H9 (cell line): ENCODE results near the gene MYT1. TPM values are rescaled to one million over a fixed set of nuclear protein-coding genes. Genes with fewer than 3 reads are reported as not detected.

Experiments
- DNase-seq: peaks from one replicate; pipeline ENCODE4 v3.0.0-alpha.2; 2017
- H2AFZ ChIP-seq: one replicate; pipeline ENCODE4 v1.6.1; 2013; ENCODE audit warnings: mild to moderate bottlenecking, low read length, control low read depth, moderate library complexity
- H2AK5ac ChIP-seq: 2 replicates; pipeline ENCODE4 v1.6.1; 2013; ENCODE audit warnings: low read length, control low read depth, mixed read lengths; ENCODE audit not compliant: insufficient read length
- H2BK120ac ChIP-seq: one replicate; pipeline ENCODE4 v1.6.1; 2013; ENCODE audit warnings: low read depth, mild to moderate bottlenecking, low read length, control low read depth, inconsistent platforms; ENCODE audit not compliant: poor library complexity, severe bottlenecking
- H2BK12ac ChIP-seq: 2 replicates; pipeline ENCODE4 v1.6.1; 2013; ENCODE audit warnings: low read length, control low read depth, mixed read lengths, low read depth; ENCODE audit not compliant: insufficient read length
- H2BK15ac ChIP-seq: 2 replicates; pipeline ENCODE4 v1.6.1; 2013; ENCODE audit warnings: low read depth, low read length, control low read depth
- H2BK20ac ChIP-seq: one replicate; pipeline ENCODE4 v1.6.1; 2013; ENCODE audit warnings: low read depth, mild to moderate bottlenecking, low read length, control low read depth, inconsistent platforms; ENCODE audit not compliant: poor library complexity, severe bottlenecking
- H2BK5ac ChIP-seq: 2 replicates; pipeline ENCODE4 v1.6.1; 2013; ENCODE audit warnings: low read length, control low read depth, mixed read lengths; ENCODE audit not compliant: insufficient read length
- H3K14ac ChIP-seq: 2 replicates; pipeline ENCODE4 v1.6.1; 2013; ENCODE audit warnings: low read length, control low read depth; ENCODE audit not compliant: insufficient read depth
- H3K18ac ChIP-seq: 2 replicates; pipeline ENCODE4 v1.6.1; 2013; ENCODE audit warnings: low read depth, mild to moderate bottlenecking, mixed read lengths, low read length, control low read depth; ENCODE audit not compliant: insufficient read length
- H3K23ac ChIP-seq: 2 replicates; pipeline ENCODE4 v1.6.1; 2013; ENCODE audit warnings: low read length, control low read depth, mixed read lengths, low read depth; ENCODE audit not compliant: insufficient read length
- H3K23me2 ChIP-seq: 2 replicates; pipeline ENCODE4 v1.6.1; 2013; ENCODE audit warnings: low read depth, mild to moderate bottlenecking, mixed read lengths, low read length, control low read depth; ENCODE audit not compliant: insufficient read length, poor library complexity, severe bottlenecking
- H3K27ac ChIP-seq: 2 replicates; pipeline ENCODE4 v1.5.1; 2013; ENCODE audit warnings: low read length, control low read depth, mixed read lengths, low read depth; ENCODE audit not compliant: insufficient read length
- H3K27me3 ChIP-seq: 2 replicates; pipeline ENCODE4 v1.6.1; 2013; ENCODE audit warnings: low read length, control low read depth, inconsistent platforms; ENCODE audit not compliant: insufficient read depth
- H3K4ac ChIP-seq: 2 replicates; pipeline ENCODE4 v1.6.1; 2013; ENCODE audit warnings: low read depth, mild to moderate bottlenecking, control low read depth, inconsistent platforms, low read length, moderate library complexity
- H3K4me1 ChIP-seq: 2 replicates; pipeline ENCODE4 v1.6.1; 2013; ENCODE audit warnings: low read length, control low read depth, inconsistent platforms; ENCODE audit not compliant: insufficient read depth
- H3K4me2 ChIP-seq: 2 replicates; pipeline ENCODE4 v1.6.1; 2013; ENCODE audit warnings: low read length, control low read depth, mixed read lengths; ENCODE audit not compliant: insufficient read length, insufficient read depth
- H3K56ac ChIP-seq: 2 replicates; pipeline ENCODE4 v1.6.1; 2013; ENCODE audit warnings: low read depth, mild to moderate bottlenecking, mixed read lengths, low read length, control low read depth; ENCODE audit not compliant: insufficient read length
- H3K79me1 ChIP-seq: 2 replicates; pipeline ENCODE4 v1.6.1; 2013; ENCODE audit warnings: low read depth, mild to moderate bottlenecking, moderate library complexity, low read length, control low read depth, inconsistent platforms; ENCODE audit not compliant: insufficient read depth, poor library complexity, severe bottlenecking
- H3K79me2 ChIP-seq: 2 replicates; pipeline ENCODE4 v1.6.1; 2013; ENCODE audit warnings: low read length, control low read depth, inconsistent platforms; ENCODE audit not compliant: insufficient read depth
- H3K9ac ChIP-seq: 2 replicates; pipeline ENCODE4 v1.6.1; 2013; ENCODE audit warnings: low read length, control low read depth, mixed read lengths; ENCODE audit not compliant: insufficient read length; ENCODE audit errors: extremely low read depth
- H3K9me3 ChIP-seq: one replicate; pipeline ENCODE4 v1.6.1; 2013; ENCODE audit warnings: low read depth, low read length, inconsistent platforms; ENCODE audit not compliant: control insufficient read depth
- H3T11ph ChIP-seq: one replicate; pipeline ENCODE4 v1.6.1; 2013; ENCODE audit warnings: mild to moderate bottlenecking, low read length, control low read depth, inconsistent platforms
- H4K20me1 ChIP-seq: one replicate; pipeline ENCODE4 v1.6.1; 2013; ENCODE audit not compliant: control insufficient read depth, insufficient read length, insufficient read depth
- H4K5ac ChIP-seq: 2 replicates; pipeline ENCODE4 v1.6.1; 2013; ENCODE audit warnings: low read depth, mild to moderate bottlenecking, mixed read lengths, low read length, control low read depth; ENCODE audit not compliant: insufficient read length
- H4K8ac ChIP-seq: replicated peaks from 2 replicates; pipeline ENCODE4 v1.6.1; 2013; ENCODE audit warnings: low read length, control low read depth, mixed read lengths, low read depth; ENCODE audit not compliant: insufficient read length
- H4K91ac ChIP-seq: 2 replicates; pipeline ENCODE4 v1.6.1; 2013; ENCODE audit warnings: low read depth, mild to moderate bottlenecking, moderate library complexity, mixed read lengths, low read length, control low read depth; ENCODE audit not compliant: insufficient read length
- H3K27ac Mint-ChIP-seq, 3 experiments: 2 replicates in 2 of 3; 3 replicates in 1 of 3; pipeline ENCODE4 v1.8.0; 2020 to 2021; ENCODE audit warnings: mixed read lengths in 3 of 3, mild to moderate bottlenecking in 1 of 3, moderate library complexity in 1 of 3
- H3K27me3 Mint-ChIP-seq: 2 replicates; pipeline ENCODE4 v1.8.0; 2021; ENCODE audit warnings: low read depth, mild to moderate bottlenecking, moderate library complexity, mixed read lengths
- H3K36me3 Mint-ChIP-seq, 3 experiments: 2 replicates in 2 of 3; 3 replicates in 1 of 3; pipeline ENCODE4 v1.8.0; 2020 to 2021; ENCODE audit warnings: low read depth in 3 of 3, mixed read lengths in 3 of 3; ENCODE audit not compliant: insufficient read depth in 1 of 3
- H3K4me1 Mint-ChIP-seq, 2 experiments: 2 replicates each; pipeline ENCODE4 v1.8.0; 2020; ENCODE audit warnings: mixed read lengths in 2 of 2
- H3K4me3 Mint-ChIP-seq, 2 experiments: 2 replicates in 1 of 2; 3 replicates in 1 of 2; pipeline ENCODE4 v1.8.0; 2020 to 2021; ENCODE audit warnings: mild to moderate bottlenecking in 2 of 2, mixed read lengths in 2 of 2, moderate library complexity in 1 of 2
- H3K9me3 Mint-ChIP-seq, 2 experiments: 2 replicates in 1 of 2; 3 replicates in 1 of 2; pipeline ENCODE4 v1.8.0; 2020; ENCODE audit warnings: mild to moderate bottlenecking in 2 of 2, mixed read lengths in 2 of 2, moderate library complexity in 1 of 2
- WGBS: extraction: QIAGEN DNeasy Blood & Tissue Kit; methylation state at CpG from one replicate; pipeline ENCODE4 v1.1.7; 2013; ENCODE audit warnings: missing lambda C conversion rate, low lambda C conversion rate, mixed read lengths; ENCODE audit not compliant: insufficient read length; ENCODE audit errors: extremely low coverage; 5-methylcytosine and 5-hydroxymethylcytosine counted together
- total RNA-seq: library from RNA; stranded (reverse); gene quantifications from 2 replicates; pipeline ENCODE4 v1.2.1, GENCODE V29; 2021
- TF ChIP-seq, protein P1 (sequence below): fragments of 200-600 bp; sonication (generic); conservative IDR thresholded peaks from 3 replicates; pipeline ENCODE4 v1.8.0; 2021; ENCODE audit warnings: antibody characterized with exemption, mild to moderate bottlenecking

Gene MYT1
- total RNA-seq, 1 experiment from 2014 or later = 0.79 TPM

- no peak overlapping the region for H3K4me2 ChIP-seq
- H3K23ac ChIP-seq = no peak overlapping the region
- Mint-ChIP-seq H3K4me3 (no peak overlapping the region), H3K4me1 (peaks cover 4 to 10% of the 10 kb centered on the region in 2 experiments), H3K27me3 (no peaks in the 10 kb centered on the region), H3K36me3 (peaks cover 6 to 22% (median 9%) of the 10 kb centered on the region in 3 experiments; a peak in 6 of 7 replicates), H3K9me3 (peaks cover 3 to 4% of the 10 kb centered on the region in 2 experiments; a peak in 2 of 5 replicates), H3K27ac (no peak overlapping the region)
- no peaks in the 10 kb centered on the region for H3K27me3 ChIP-seq
- H3K9me3 ChIP-seq = no peaks in the 10 kb centered on the region
- H2BK120ac ChIP-seq = no peak overlapping the region
- H3K9ac ChIP-seq = no peak overlapping the region
- TF ChIP-seq, protein P1, sequence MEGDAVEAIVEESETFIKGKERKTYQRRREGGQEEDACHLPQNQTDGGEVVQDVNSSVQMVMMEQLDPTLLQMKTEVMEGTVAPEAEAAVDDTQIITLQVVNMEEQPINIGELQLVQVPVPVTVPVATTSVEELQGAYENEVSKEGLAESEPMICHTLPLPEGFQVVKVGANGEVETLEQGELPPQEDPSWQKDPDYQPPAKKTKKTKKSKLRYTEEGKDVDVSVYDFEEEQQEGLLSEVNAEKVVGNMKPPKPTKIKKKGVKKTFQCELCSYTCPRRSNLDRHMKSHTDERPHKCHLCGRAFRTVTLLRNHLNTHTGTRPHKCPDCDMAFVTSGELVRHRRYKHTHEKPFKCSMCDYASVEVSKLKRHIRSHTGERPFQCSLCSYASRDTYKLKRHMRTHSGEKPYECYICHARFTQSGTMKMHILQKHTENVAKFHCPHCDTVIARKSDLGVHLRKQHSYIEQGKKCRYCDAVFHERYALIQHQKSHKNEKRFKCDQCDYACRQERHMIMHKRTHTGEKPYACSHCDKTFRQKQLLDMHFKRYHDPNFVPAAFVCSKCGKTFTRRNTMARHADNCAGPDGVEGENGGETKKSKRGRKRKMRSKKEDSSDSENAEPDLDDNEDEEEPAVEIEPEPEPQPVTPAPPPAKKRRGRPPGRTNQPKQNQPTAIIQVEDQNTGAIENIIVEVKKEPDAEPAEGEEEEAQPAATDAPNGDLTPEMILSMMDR = no peak
- no peak overlapping the region for H2AFZ ChIP-seq
- DNase-seq = no peak
- no peak overlapping the region for H2BK5ac ChIP-seq
- no peak overlapping the region for H3K18ac ChIP-seq
- H3K14ac ChIP-seq = no peak overlapping the region
- no peak overlapping the region for H2BK20ac ChIP-seq
- H4K5ac ChIP-seq = no peak overlapping the region
- H4K8ac ChIP-seq = no peak overlapping the region
- no peaks in the 10 kb centered on the region for H3K23me2 ChIP-seq
- H2BK15ac ChIP-seq = no peak overlapping the region
- H3T11ph ChIP-seq = no peak overlapping the region
- no peak overlapping the region for H3K27ac ChIP-seq
- no peaks in the 10 kb centered on the region for H4K20me1 ChIP-seq
- no peaks in the 10 kb centered on the region for H3K79me2 ChIP-seq
- H2AK5ac ChIP-seq = no peak overlapping the region
- H3K4me1 ChIP-seq = no peaks in the 10 kb centered on the region
- H3K4ac ChIP-seq = no peak overlapping the region
- WGBS = no CpG with 5 or more reads among the region's 4 CpGs
- no peak overlapping the region for H4K91ac ChIP-seq
- no peak overlapping the region for H2BK12ac ChIP-seq
- H3K56ac ChIP-seq = no peak overlapping the region
- H3K79me1 ChIP-seq = peaks cover 3% of the 10 kb centered on the region
Measured at GRCh38 chr20:64264091-64264490, 99.8 kb downstream of the MYT1 start.
